HCT116 (cell line): ENCODE results near the gene SKP2. TPM values are rescaled to one million over a fixed set of nuclear protein-coding genes. Genes with fewer than 3 reads are reported as not detected.

Experiments
- ATAC-seq: fragments of 200-7000 bp; cut with Tn5 transposase; 2 replicates; pipeline ENCODE4 v1.9.1; 2020; ENCODE audit warnings: mild to moderate bottlenecking, moderate library complexity
- BruUV-seq: library from RNA; stranded (reverse); fragments of 400-500 nt; replicated peaks from 2 replicates; lab custom pipeline; 2021; lab: Mats Ljungman, UMichigan
- CTCF ChIA-PET: fragments of 300-600 bp; sonication (Branson Sonifier 250); formaldehyde crosslinking; loops from one replicate; lab custom pipeline; 2021; ENCODE audit warnings: antibody characterized with exemption; lab: Charles Lee
- POLR2A ChIA-PET: fragments of 300-600, 350-600 bp; sonication (Branson Sonifier 250); formaldehyde crosslinking; loops from one replicate; lab custom pipeline; 2021; ENCODE audit warnings: antibody characterized with exemption; lab: Charles Lee
- RAD21 ChIA-PET, 2 experiments: fragments of 300-600 bp; sonication (Branson Sonifier 250); formaldehyde crosslinking; loops; one replicate each; lab custom pipeline; 2023; ENCODE audit warnings: low total read pairs in 2 of 2; ENCODE audit not compliant: uncharacterized antibody in 2 of 2, unreplicated experiment in 2 of 2, low non-redundant PET in 1 of 2; lab: Charles Lee
- DNase-seq: peaks from one replicate; pipeline ENCODE4 v3.0.0-alpha.2; 2010; ENCODE audit warnings: low read depth, low spot score
- H2AFZ ChIP-seq: fragments of 200-600 bp; shearing (Covaris generic), sonication (generic); 2 replicates; pipeline ENCODE4 v1.6.1; 2017; ENCODE audit warnings: low read depth, mixed run types, mixed read lengths, antibody characterized with exemption, low read length; ENCODE audit not compliant: poor library complexity, severe bottlenecking
- H3K27ac ChIP-seq: 2 replicates; pipeline ENCODE4 v1.5.1; 2012; ENCODE audit warnings: low read depth, low read length
- H3K27me3 ChIP-seq: fragments of 200-600 bp; sonication (generic); 2 replicates; pipeline ENCODE4 v1.6.1; 2016; ENCODE audit warnings: mixed run types, low read length, mixed read lengths; ENCODE audit not compliant: insufficient read depth
- H3K36me3 ChIP-seq, 2 experiments: fragments of 200-500 bp in 1 of 2; fragments of 200-600 bp in 1 of 2; sonication (Bioruptor generic) in 1 of 2; sonication (generic) in 1 of 2; 2 replicates each; pipeline versions ENCODE4 v1.5.1 to v1.6.1; 2014 to 2016; ENCODE audit warnings: low read length in 2 of 2, inconsistent platforms in 1 of 2, mixed read lengths in 1 of 2, mixed run types in 1 of 2; ENCODE audit not compliant: insufficient read depth in 2 of 2, control insufficient read depth in 1 of 2
- H3K4me1 ChIP-seq, 2 experiments: fragments of 200-600 bp in 1 of 2; sonication (generic) in 1 of 2; 2 replicates each; pipeline versions ENCODE4 v1.5.1 to v1.6.1; 2012 to 2017; ENCODE audit warnings: low read length in 2 of 2, inconsistent platforms in 1 of 2, mild to moderate bottlenecking in 1 of 2, mixed read lengths in 1 of 2, mixed run types in 1 of 2, moderate library complexity in 1 of 2; ENCODE audit not compliant: insufficient read depth in 2 of 2, control insufficient read depth in 1 of 2
- H3K4me2 ChIP-seq: fragments of 200-600 bp; sonication (generic); 2 replicates; pipeline ENCODE4 v1.6.1; 2017; ENCODE audit warnings: mixed run types, low read length, mixed read lengths
- H3K4me3 ChIP-seq, 2 experiments: fragments of 200-600 bp in 1 of 2; sonication (generic) in 1 of 2; replicated peaks in 1 of 2; 2 replicates each; pipeline ENCODE4 v1.5.1; 2011 to 2016; ENCODE audit warnings: low read length in 2 of 2, control low read depth in 1 of 2, low read depth in 1 of 2, mild to moderate bottlenecking in 1 of 2, mixed read lengths in 1 of 2, mixed run types in 1 of 2
- H3K79me2 ChIP-seq: fragments of 200-600 bp; sonication (generic); 2 replicates; pipeline ENCODE4 v1.6.1; 2017; ENCODE audit warnings: mild to moderate bottlenecking, mixed run types, low read length, moderate library complexity, mixed read lengths; ENCODE audit not compliant: insufficient read depth
- H3K9ac ChIP-seq: fragments of 200-600 bp; sonication (generic); 2 replicates; pipeline ENCODE4 v1.6.1; 2016; ENCODE audit warnings: low read length, mixed read lengths
- H3K9me2 ChIP-seq: fragments of 200-600 bp; sonication (generic), shearing (Covaris generic); 2 replicates; pipeline ENCODE4 v1.6.1; 2017; ENCODE audit warnings: mixed run types, mild to moderate bottlenecking, moderate library complexity; ENCODE audit not compliant: insufficient read depth
- H3K9me3 ChIP-seq, 2 experiments: fragments of 200-500 bp in 1 of 2; fragments of 200-600 bp in 1 of 2; sonication (Bioruptor generic) in 1 of 2; sonication (generic) in 1 of 2; 2 replicates each; pipeline ENCODE4 v1.6.1; 2014 to 2017; ENCODE audit warnings: low read length in 2 of 2, mixed read lengths in 2 of 2, inconsistent platforms in 1 of 2, low read depth in 1 of 2, mild to moderate bottlenecking in 1 of 2, mixed run types in 1 of 2, moderate library complexity in 1 of 2; ENCODE audit not compliant: control insufficient read depth in 1 of 2, insufficient read depth in 1 of 2
- H4K20me1 ChIP-seq: fragments of 200-600 bp; sonication (generic), shearing (Covaris generic); 2 replicates; pipeline ENCODE4 v1.6.1; 2017; ENCODE audit warnings: mixed run types, mild to moderate bottlenecking, moderate library complexity; ENCODE audit not compliant: insufficient read depth
- CBX3 ChIP-seq: IDR thresholded peaks from 2 replicates; pipeline ENCODE4 v1.6.1; 2012; ENCODE audit warnings: low read depth
- CEBPB ChIP-seq: IDR thresholded peaks from 2 replicates; pipeline ENCODE4 v1.6.1; 2012; ENCODE audit warnings: low read depth
- EZH2 ChIP-seq: fragments of 200-600 bp; sonication (generic); IDR thresholded peaks from 2 replicates; pipeline ENCODE4 v1.6.1; 2017; ENCODE audit warnings: antibody characterized with exemption, mixed run types
- EZH2phosphoT487 ChIP-seq: fragments of 200-600 bp; IDR thresholded peaks from 2 replicates; pipeline ENCODE4 v1.6.1; 2018; ENCODE audit warnings: antibody characterized with exemption, borderline replicate concordance
- FOSL1 ChIP-seq: IDR thresholded peaks from 2 replicates; pipeline ENCODE4 v1.6.1; 2012; ENCODE audit warnings: low read depth
- JUND ChIP-seq: IDR thresholded peaks from 2 replicates; pipeline ENCODE4 v1.6.1; 2012
- POLR2AphosphoS5 ChIP-seq: IDR thresholded peaks from 2 replicates; pipeline ENCODE4 v1.6.1; 2011; ENCODE audit warnings: mild to moderate bottlenecking, low read depth, low read length, moderate library complexity
- SIN3A ChIP-seq: IDR thresholded peaks from 2 replicates; pipeline ENCODE4 v1.6.1; 2012; ENCODE audit warnings: low read depth
- SRF ChIP-seq: IDR thresholded peaks from 2 replicates; pipeline ENCODE4 v1.6.1; 2012; ENCODE audit warnings: low read depth
- TCF7L2 ChIP-seq: IDR thresholded peaks from 2 replicates; pipeline ENCODE4 v1.7.0; 2011; ENCODE audit warnings: borderline replicate concordance, inconsistent platforms; ENCODE audit not compliant: insufficient read depth, insufficient read length; ENCODE audit errors: extremely low read depth
- YY1 ChIP-seq: IDR thresholded peaks from 2 replicates; pipeline ENCODE4 v1.6.1; 2011; ENCODE audit warnings: low read length, low read depth, moderate library complexity, mild to moderate bottlenecking; ENCODE audit not compliant: insufficient replicate concordance; ENCODE audit errors: extremely low read depth
- ZFX ChIP-seq: fragments of 450-650 bp; IDR thresholded peaks from 2 replicates; pipeline ENCODE4 v1.6.1; 2017
- intact Hi-C: fragments of 100-400 bp; cut with micrococcal nuclease; formaldehyde crosslinking; loops from 2 replicates; pipeline ENCODE4 v1.10.0; 2022
- total RNA-seq: library from RNA; stranded (reverse); gene quantifications from one replicate; pipeline ENCODE4 v1.2.1, GENCODE V29; 2021; ENCODE audit not compliant: unreplicated experiment
- TF ChIP-seq, protein P1 (sequence below), 3 experiments: fragments of 200-600 bp in 1 of 3; sonication (generic) in 1 of 3; IDR thresholded peaks in 2 of 3; conservative IDR thresholded peaks in 1 of 3; 2 replicates each; pipeline ENCODE4 v1.5.1; 2012 to 2017; ENCODE audit warnings: low read depth in 2 of 3, low read length in 2 of 3, antibody characterized with exemption in 1 of 3, borderline replicate concordance in 1 of 3, control low read depth in 1 of 3, mild to moderate bottlenecking in 1 of 3, mixed read lengths in 1 of 3, mixed run types in 1 of 3, moderate library complexity in 1 of 3; ENCODE audit not compliant: insufficient read depth in 1 of 3
- TF ChIP-seq, protein P2 (sequence below): IDR thresholded peaks from 2 replicates; pipeline ENCODE4 v1.6.1; 2012
- TF ChIP-seq, protein P3 (sequence below): IDR thresholded peaks from 2 replicates; pipeline ENCODE4 v1.6.1; 2012; ENCODE audit warnings: low read depth

SKP2 gene
- total RNA-seq, 1 experiment from 2014 or later: 44.3 TPM

DNA sequence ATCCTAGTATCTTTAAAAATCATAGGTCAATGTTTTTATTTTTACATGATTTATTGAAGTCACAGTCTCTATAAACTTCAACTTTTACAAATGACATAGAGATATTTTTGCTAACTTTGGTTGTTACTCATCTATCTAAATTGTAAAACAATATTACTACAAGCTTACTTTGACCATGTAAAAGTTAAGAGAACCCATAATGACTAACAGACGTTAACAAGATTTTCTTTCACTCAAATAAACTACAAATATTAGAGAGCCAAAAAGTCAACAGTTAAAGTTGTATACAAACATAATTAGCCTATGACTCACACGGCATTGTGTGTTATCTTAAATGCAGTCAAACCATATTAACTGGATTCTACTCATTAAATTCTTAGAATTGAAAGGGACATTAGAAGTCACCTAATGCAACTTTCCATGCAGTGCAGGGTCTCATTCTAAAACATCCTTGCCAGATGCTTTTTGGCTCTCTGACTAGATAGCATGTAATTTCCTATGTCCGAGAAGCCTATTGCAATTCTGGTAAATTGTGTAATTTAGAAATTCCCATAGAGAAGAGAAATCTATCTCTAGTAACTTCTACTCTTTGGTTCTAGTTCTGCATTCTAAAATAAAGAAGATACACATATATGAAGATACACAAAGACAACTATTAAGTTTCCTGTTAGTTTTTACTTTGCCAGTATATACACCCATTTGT lies 43.0 kb upstream of the SKP2 start:
- ATAC-seq (no peak), DNase-seq (no peak)
- H3K9me3 ChIP-seq: no peaks in the 10 kb centered on the region
- no peaks in the 10 kb centered on the region for H3K4me1 ChIP-seq
- no peak overlapping the region for H3K4me3 ChIP-seq
- CTCF ChIA-PET: no interaction called here
- no peaks in the 10 kb centered on the region for H3K36me3 ChIP-seq
- H3K27ac ChIP-seq: no peak overlapping the region
- H3K9ac ChIP-seq: no peak overlapping the region
- no peaks in the 10 kb centered on the region for H3K79me2 ChIP-seq
- POLR2A ChIA-PET: no interaction called here
- BruUV-seq: no TSS peak
- intact Hi-C loops: no loop called here
- RAD21 ChIA-PET: no interaction called here
- H3K27me3 ChIP-seq: no peaks in the 10 kb centered on the region
- no peak for TF ChIP-seq JUND
- no peak for TF ChIP-seq EZH2
- no peak for TF ChIP-seq SIN3A
- no peak for TF ChIP-seq ZFX
- TF ChIP-seq SRF: no peak
- no peaks in the 10 kb centered on the region for H4K20me1 ChIP-seq
- H3K4me2 ChIP-seq: no peak overlapping the region
- H3K9me2 ChIP-seq: no peaks in the 10 kb centered on the region
- no peak overlapping the region for H2AFZ ChIP-seq

DNA sequence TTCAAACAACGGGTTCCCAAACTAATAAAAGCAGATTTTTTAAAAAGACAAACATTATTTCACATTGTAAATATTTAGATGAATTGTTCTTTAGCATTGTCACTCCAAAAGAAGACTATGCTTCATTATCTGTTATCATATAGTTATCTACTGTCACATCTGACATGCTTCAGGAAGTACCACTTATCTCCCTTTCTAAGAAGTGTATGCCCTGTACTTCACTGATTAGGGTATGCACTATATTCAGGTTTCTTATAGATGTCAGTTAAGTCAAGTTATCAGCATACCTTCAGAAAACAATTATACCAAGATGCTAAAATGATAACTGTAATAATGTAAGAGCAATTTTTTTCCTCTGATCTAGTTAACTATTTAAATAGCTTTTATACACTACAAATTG lies 40.7 kb upstream of the SKP2 start:
- ChIA-PET POLR2A (no interaction called here), CTCF (no interaction called here), RAD21 (no interaction called here)
- DNase-seq (no peak), ATAC-seq (no peak)
- H3K27ac ChIP-seq: no peak overlapping the region
- no peak overlapping the region for H3K4me3 ChIP-seq
- no TSS peak for BruUV-seq
- H3K27me3 ChIP-seq: no peaks in the 10 kb centered on the region
- H3K4me1 ChIP-seq: no peaks in the 10 kb centered on the region
- no peaks in the 10 kb centered on the region for H3K36me3 ChIP-seq
- no peaks in the 10 kb centered on the region for H3K9me2 ChIP-seq
- no peak overlapping the region for H3K9ac ChIP-seq
- no peaks in the 10 kb centered on the region for H3K79me2 ChIP-seq
- H3K9me3 ChIP-seq: no peaks in the 10 kb centered on the region
- no peak overlapping the region for H3K4me2 ChIP-seq
- intact Hi-C loops: no loop called here
- H4K20me1 ChIP-seq: no peaks in the 10 kb centered on the region
- no peak overlapping the region for H2AFZ ChIP-seq
- TF ChIP-seq JUND (no peak), YY1 (no peak), POLR2AphosphoS5 (no peak), EZH2phosphoT487 (no peak), SIN3A (no peak), CEBPB (no peak), ZFX (no peak), CBX3 (no peak), SRF (no peak), TCF7L2 (no peak), FOSL1 (no peak), EZH2 (no peak)
- TF ChIP-seq, protein P1, sequence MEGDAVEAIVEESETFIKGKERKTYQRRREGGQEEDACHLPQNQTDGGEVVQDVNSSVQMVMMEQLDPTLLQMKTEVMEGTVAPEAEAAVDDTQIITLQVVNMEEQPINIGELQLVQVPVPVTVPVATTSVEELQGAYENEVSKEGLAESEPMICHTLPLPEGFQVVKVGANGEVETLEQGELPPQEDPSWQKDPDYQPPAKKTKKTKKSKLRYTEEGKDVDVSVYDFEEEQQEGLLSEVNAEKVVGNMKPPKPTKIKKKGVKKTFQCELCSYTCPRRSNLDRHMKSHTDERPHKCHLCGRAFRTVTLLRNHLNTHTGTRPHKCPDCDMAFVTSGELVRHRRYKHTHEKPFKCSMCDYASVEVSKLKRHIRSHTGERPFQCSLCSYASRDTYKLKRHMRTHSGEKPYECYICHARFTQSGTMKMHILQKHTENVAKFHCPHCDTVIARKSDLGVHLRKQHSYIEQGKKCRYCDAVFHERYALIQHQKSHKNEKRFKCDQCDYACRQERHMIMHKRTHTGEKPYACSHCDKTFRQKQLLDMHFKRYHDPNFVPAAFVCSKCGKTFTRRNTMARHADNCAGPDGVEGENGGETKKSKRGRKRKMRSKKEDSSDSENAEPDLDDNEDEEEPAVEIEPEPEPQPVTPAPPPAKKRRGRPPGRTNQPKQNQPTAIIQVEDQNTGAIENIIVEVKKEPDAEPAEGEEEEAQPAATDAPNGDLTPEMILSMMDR (IDR thresholded peaks at IDR 0.05 in 2 of 3, conservative IDR thresholded peaks at IDR 0.05 in 1 of 3; ENCODE audit: borderline replicate concordance in 1 of 3, insufficient read depth in 1 of 3, low read depth in 2 of 3, low read length in 2 of 3): no peak
- TF ChIP-seq, protein P2, sequence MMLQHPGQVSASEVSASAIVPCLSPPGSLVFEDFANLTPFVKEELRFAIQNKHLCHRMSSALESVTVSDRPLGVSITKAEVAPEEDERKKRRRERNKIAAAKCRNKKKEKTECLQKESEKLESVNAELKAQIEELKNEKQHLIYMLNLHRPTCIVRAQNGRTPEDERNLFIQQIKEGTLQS: no peak
- TF ChIP-seq, protein P3, sequence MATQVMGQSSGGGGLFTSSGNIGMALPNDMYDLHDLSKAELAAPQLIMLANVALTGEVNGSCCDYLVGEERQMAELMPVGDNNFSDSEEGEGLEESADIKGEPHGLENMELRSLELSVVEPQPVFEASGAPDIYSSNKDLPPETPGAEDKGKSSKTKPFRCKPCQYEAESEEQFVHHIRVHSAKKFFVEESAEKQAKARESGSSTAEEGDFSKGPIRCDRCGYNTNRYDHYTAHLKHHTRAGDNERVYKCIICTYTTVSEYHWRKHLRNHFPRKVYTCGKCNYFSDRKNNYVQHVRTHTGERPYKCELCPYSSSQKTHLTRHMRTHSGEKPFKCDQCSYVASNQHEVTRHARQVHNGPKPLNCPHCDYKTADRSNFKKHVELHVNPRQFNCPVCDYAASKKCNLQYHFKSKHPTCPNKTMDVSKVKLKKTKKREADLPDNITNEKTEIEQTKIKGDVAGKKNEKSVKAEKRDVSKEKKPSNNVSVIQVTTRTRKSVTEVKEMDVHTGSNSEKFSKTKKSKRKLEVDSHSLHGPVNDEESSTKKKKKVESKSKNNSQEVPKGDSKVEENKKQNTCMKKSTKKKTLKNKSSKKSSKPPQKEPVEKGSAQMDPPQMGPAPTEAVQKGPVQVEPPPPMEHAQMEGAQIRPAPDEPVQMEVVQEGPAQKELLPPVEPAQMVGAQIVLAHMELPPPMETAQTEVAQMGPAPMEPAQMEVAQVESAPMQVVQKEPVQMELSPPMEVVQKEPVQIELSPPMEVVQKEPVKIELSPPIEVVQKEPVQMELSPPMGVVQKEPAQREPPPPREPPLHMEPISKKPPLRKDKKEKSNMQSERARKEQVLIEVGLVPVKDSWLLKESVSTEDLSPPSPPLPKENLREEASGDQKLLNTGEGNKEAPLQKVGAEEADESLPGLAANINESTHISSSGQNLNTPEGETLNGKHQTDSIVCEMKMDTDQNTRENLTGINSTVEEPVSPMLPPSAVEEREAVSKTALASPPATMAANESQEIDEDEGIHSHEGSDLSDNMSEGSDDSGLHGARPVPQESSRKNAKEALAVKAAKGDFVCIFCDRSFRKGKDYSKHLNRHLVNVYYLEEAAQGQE: no peak
